ENCODE data around the gene B4GALT5.
A peak's percentile ranks its signal among the peaks of the same experiment; 100 is the strongest.
"Not testable (repeated sequence)": the region's sequence is repeated elsewhere in the genome, so short reads cannot be mapped to it uniquely, and the experiment has no call there.

Gene B4GALT5

DNA sequence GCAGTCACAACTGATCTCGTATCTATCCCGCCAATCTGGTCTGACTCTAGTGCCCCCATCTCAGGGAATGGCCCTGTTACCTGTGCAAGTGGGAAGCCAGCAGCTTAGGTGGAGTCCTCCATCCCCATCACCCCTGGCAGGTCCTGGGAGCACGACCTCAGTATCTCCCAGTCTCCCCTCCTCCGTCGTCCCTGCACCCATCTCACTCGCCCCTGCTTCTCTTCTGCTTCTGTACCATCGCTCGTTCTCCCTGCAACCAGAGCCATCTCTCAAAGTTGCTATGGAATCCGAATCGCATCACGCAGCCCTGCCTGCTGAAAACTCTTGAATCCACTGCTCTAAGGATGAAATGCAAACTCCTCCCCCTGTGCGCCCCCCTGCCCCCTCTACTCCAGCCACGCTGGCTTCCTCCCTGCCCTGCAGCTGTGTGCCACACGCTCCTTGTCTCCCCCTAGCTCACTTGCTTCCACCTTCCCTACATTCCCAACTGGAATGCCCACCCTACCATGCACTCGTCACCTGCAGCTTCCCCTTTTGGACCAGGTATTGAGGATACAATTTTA, 81.7 kb downstream of the B4GALT5 start:
- no peak overlapping the region for H3K4me3 ChIP-seq (replicated peaks; ENCODE audit: insufficient read depth, low read length)
- DNase-seq (ENCODE audit: low read depth in 1 of 2, low spot score in 1 of 2) = no peak
- H3K27ac ChIP-seq (replicated peaks) = no peak overlapping the region
- TF ChIP-seq POLR2AphosphoS5 (IDR thresholded peaks at IDR 0.05; ENCODE audit: low read depth) (peak; percentile 85), GABPA (IDR thresholded peaks at IDR 0.05; ENCODE audit: low read depth) (no peak), REST (IDR thresholded peaks at IDR 0.05; ENCODE audit: insufficient replicate concordance, low read depth) (no peak), CTCF (IDR thresholded peaks at IDR 0.05; ENCODE audit: insufficient read depth, low read length) (no peak)
- H3K27me3 ChIP-seq (ENCODE audit: insufficient read depth, poor library complexity, severe bottlenecking) = no peaks in the 10 kb centered on the region

GRCh38 chr20:49631061-49631716, 82.5 kb downstream of the B4GALT5 start:
- H3K4me3 ChIP-seq (replicated peaks; ENCODE audit: insufficient read depth, low read length) = no peak overlapping the region
- H3K27ac ChIP-seq (replicated peaks) = no peak overlapping the region
- DNase-seq (ENCODE audit: low read depth in 1 of 2, low spot score in 1 of 2) = no peak
- TF ChIP-seq SPI1 (IDR thresholded peaks at IDR 0.05; ENCODE audit: borderline replicate concordance, low read depth) (no peak), POLR2AphosphoS5 (IDR thresholded peaks at IDR 0.05; ENCODE audit: low read depth) (peak; percentile 58), GABPA (IDR thresholded peaks at IDR 0.05; ENCODE audit: low read depth) (no peak), REST (IDR thresholded peaks at IDR 0.05; ENCODE audit: insufficient replicate concordance, low read depth) (no peak)
- no peaks in the 10 kb centered on the region for H3K27me3 ChIP-seq (ENCODE audit: insufficient read depth, poor library complexity, severe bottlenecking)

GRCh38 chr20:49630396-49630951, 83.2 kb downstream of the B4GALT5 start:
- DNase-seq (ENCODE audit: low read depth in 1 of 2, low spot score in 1 of 2) = no peak
- Histone ChIP-seq H3K4me3 (replicated peaks; ENCODE audit: insufficient read depth, low read length) (no peak overlapping the region), H3K27ac (replicated peaks) (no peak overlapping the region), H3K27me3 (ENCODE audit: insufficient read depth, poor library complexity, severe bottlenecking) (no peaks in the 10 kb centered on the region)
- no peak for TF ChIP-seq GABPA (IDR thresholded peaks at IDR 0.05; ENCODE audit: low read depth)

- Histone ChIP-seq H3K27ac (replicated peaks) (no peak overlapping the region), H3K27me3 (ENCODE audit: insufficient read depth, poor library complexity, severe bottlenecking) (no peaks in the 10 kb centered on the region), H3K4me3 (replicated peaks; ENCODE audit: insufficient read depth, low read length) (no peak overlapping the region)
- TF ChIP-seq POLR2AphosphoS5 (IDR thresholded peaks at IDR 0.05; ENCODE audit: low read depth) (no peak), SPI1 (IDR thresholded peaks at IDR 0.05; ENCODE audit: borderline replicate concordance, low read depth) (no peak), CTCF (IDR thresholded peaks at IDR 0.05; ENCODE audit: insufficient read depth, low read length) (no peak)
- DNase-seq (ENCODE audit: low read depth in 1 of 2, low spot score in 1 of 2) = no peak
These were observed 84.1 kb downstream of the B4GALT5 start for GRCh38 chr20:49629606-49630005.

GRCh38 chr20:49628280-49628679, 85.4 kb downstream of the B4GALT5 start:
- H3K27me3 ChIP-seq (ENCODE audit: insufficient read depth, poor library complexity, severe bottlenecking); H3K4me3 ChIP-seq (replicated peaks; ENCODE audit: insufficient read depth, low read length); DNase-seq (ENCODE audit: low read depth in 1 of 2, low spot score in 1 of 2); H3K27ac ChIP-seq (replicated peaks): not testable (repeated sequence)
